Fibroblast of mammary gland (primary cell): Measurements from ENCODE around the gene SUMO4.

Experiments
- DNase-seq: peaks from one replicate; pipeline ENCODE4 v3.0.0-alpha.2; 2010; ENCODE audit warnings: low read depth
- H3K4me3 ChIP-seq: 2 replicates; pipeline ENCODE4 v1.5.1; 2011; ENCODE audit warnings: low read depth, mild to moderate bottlenecking, low read length, moderate library complexity; ENCODE audit not compliant: control insufficient read depth
- CTCF ChIP-seq: conservative IDR thresholded peaks from 2 replicates; pipeline ENCODE4 v1.5.1; 2011; ENCODE audit warnings: low read depth, low read length, inconsistent platforms; ENCODE audit not compliant: control insufficient read depth, insufficient read depth

Gene SUMO4

DNA sequence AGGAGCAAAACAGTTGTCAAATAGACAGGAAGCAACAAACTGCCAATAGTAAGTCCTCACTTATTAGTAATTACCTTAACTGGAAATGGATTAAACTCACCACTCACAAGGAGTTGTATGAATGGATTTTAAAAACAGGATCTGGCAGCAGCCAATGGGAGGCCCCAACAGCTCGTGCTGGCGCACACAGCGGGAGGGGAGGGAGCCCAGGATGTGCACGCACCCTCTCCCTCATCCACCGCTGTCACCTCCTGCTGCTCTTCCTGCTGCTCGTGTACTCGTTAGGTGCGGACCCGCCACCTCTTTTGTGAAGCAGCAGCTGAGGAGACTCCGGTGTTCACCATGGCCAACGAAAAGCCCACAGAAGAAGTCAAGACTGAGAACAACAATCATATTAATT, at the start of gene SUMO4:
TSS of gene SUMO4 (plus strand) at position 213 of the 400 bp plus-strand sequence. CDS start at position 343, 130 bp downstream.
- no peak for TF ChIP-seq CTCF
- H3K4me3 ChIP-seq, result no peak within 1 kb of the TSS
- DNase-seq, result no peak

DNA sequence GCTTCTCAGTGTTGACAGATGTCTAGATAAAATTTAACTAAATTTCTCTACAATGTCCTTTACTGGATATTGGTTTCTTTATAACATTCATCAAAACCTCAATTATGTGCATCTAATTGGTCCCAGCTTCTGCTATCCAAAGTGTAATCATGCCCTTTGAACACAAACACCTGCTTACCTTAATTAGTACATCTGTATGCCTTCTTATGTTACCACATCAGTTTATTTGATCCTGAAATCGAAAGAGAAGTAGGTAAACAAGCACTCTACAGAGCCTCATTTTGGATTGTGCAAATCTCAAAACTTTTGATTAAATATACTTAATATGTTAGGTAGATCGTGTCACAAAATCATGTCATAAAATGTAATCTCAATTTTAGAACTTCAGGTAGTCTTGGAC, 46.1 kb upstream of the SUMO4 start:
- TF ChIP-seq CTCF, result no peak
- no peak overlapping the region for H3K4me3 ChIP-seq
- DNase-seq, result no peak

GRCh38 chr6:149356081-149356750, 43.8 kb upstream of the SUMO4 start:
- no peak overlapping the region for H3K4me3 ChIP-seq
- TF ChIP-seq CTCF, result no peak
- no peak for DNase-seq

DNA sequence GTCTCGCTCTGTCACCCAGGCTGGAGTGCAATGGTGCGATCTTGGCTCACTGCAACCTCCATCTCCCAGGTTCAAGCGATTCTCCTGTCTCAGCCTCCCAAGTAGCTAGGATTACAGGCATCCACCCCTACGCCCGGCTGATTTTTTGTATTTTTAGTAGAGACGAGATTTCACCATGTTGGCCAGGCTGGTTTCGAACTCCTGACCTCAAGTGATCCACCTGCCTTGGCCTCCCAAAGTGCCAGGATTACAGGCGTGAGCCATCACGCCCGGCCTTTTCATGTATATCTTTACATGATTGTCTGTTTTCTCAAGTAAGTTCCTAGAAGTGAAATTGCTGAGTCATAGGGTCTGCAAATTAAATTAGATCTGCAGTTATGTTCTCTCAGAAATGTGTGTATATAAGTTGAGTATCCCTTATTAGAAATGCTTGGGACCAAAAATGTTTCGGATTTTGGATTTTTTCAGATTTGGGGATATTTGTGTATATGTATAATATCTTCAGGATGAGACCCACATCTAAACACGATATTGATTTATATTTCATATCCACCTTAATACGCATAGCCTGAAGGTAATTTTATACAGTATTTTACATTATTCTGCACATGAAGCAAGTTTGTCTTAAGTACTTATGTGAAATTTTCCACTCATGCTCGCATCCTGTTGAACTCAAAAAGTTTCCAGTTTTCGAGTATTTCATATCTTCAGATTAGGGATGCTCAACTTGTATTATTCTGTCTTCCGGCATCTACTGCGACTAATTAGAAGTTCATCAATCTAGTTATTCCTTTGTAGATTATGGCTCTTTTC, 42.1 kb upstream of the SUMO4 start:
- no peak overlapping the region for H3K4me3 ChIP-seq
- no peak for TF ChIP-seq CTCF
- no peak for DNase-seq

DNA sequence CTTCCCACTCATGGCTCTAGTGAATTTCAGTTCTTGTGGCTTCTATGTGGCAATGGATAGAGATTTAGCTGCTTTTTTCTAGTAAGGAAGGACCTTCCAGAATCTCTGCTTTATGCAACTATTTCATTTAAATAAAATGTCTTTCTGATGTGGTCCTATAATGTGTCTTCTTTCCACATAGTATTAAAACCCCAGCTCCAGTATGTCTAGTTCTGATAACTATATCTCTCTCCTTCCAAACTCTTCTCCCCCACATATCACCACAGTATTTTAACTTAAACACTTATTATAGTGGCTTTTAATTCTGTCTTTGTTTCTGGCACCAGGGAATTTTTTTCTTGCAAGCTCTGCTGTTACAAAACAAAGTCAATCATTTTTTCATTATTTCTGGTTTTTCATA, 40.6 kb upstream of the SUMO4 start:
- DNase-seq, result no peak
- TF ChIP-seq CTCF, result no peak
- no peak overlapping the region for H3K4me3 ChIP-seq

DNA sequence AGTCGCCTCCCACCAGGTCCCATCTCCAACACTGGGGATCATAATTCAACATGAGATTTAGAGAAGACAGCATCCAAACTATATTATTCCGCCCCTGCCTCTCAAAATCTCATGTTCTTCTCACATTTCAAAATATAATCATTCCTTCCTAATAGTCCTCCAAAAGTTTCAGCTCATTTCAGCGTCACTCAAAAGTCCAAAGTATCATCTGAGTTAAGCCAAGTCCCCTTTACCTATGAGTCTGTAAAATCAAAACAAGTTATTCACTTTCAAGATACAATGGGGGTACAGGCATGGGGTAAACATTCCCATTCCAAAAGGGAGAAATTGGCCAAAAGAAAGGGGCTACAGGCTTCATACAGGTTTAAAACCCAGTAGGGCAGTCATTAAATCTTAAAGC, 39.5 kb upstream of the SUMO4 start:
- DNase-seq, result no peak
- H3K4me3 ChIP-seq, result no peak overlapping the region
- TF ChIP-seq CTCF, result no peak
